Measurements from ENCODE around the gene GAREM1.

- TF ChIP-seq CTCF (conservative IDR thresholded peaks at IDR 0.05), result no peak
- TF ChIP-seq EZH2 (IDR thresholded peaks at IDR 0.05; ENCODE audit: low read depth), result no peak
These were observed 50.5 kb downstream of the GAREM1 start for GRCh38 chr18:32420084-32420750.

Data from PC-9 (cell line).